Effector memory CD4-positive, alpha-beta T cell (primary cell): ENCODE results near the gene APAF1.

Experiments
- DNase-seq, 3 donors: peaks; one replicate each; pipeline ENCODE4 v3.0.0-alpha.2; 2020
- H3K27ac ChIP-seq: 2 replicates; pipeline ENCODE4 v1.7.0; 2013; ENCODE audit warnings: mild to moderate bottlenecking, low read length, moderate library complexity; ENCODE audit not compliant: insufficient read depth, poor library complexity, severe bottlenecking
- H3K27me3 ChIP-seq: replicated peaks from 2 replicates; pipeline ENCODE4 v1.7.0; 2013; ENCODE audit warnings: mild to moderate bottlenecking, low read length; ENCODE audit not compliant: insufficient read depth, control insufficient read depth, poor library complexity, severe bottlenecking
- H3K36me3 ChIP-seq: 2 replicates; pipeline ENCODE4 v1.7.0; 2013; ENCODE audit warnings: mild to moderate bottlenecking, low read length, moderate library complexity; ENCODE audit not compliant: control insufficient read depth, insufficient read depth
- H3K4me1 ChIP-seq: 2 replicates; pipeline ENCODE4 v1.7.0; 2013; ENCODE audit warnings: low read length, mild to moderate bottlenecking; ENCODE audit not compliant: control insufficient read depth, insufficient read depth, poor library complexity, severe bottlenecking
- H3K4me3 ChIP-seq: 2 replicates; pipeline ENCODE4 v1.7.0; 2013; ENCODE audit warnings: low read length, low read depth, mild to moderate bottlenecking; ENCODE audit not compliant: insufficient read depth, poor library complexity, severe bottlenecking
- H3K9me3 ChIP-seq: 2 replicates; pipeline ENCODE4 v1.7.0; 2013; ENCODE audit warnings: mild to moderate bottlenecking, low read length, moderate library complexity; ENCODE audit not compliant: control insufficient read depth

The APAF1 gene

DNA sequence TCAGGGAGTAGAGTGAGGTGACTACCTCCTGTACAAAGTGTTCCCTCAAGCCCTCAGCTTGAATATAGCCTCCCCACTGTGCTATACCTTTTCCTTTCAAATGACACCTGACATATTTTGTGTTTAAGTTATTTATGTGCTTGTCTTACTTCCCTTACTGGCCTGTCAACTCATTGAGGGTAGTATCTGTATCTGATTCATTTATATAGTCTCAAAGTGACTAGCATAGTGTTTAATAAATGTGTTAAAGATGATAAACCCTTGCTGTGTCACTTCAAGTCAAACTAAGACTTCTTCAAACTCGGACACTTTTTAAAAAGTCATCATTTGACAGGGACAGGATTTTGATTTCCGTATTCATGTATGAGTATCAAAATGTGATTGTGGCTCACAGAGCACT lies 52.1 kb downstream of the APAF1 start:
- no peak overlapping the region for H3K27ac ChIP-seq
- no peaks in the 10 kb centered on the region for H3K27me3 ChIP-seq
- H3K4me1 ChIP-seq = no peaks in the 10 kb centered on the region
- no peak overlapping the region for H3K4me3 ChIP-seq
- no peaks in the 10 kb centered on the region for H3K9me3 ChIP-seq
- DNase-seq = no peak
- peaks cover 20% of the 10 kb centered on the region for H3K36me3 ChIP-seq

- H3K4me3 ChIP-seq = no peak overlapping the region
- no peak for DNase-seq
- no peak overlapping the region for H3K27ac ChIP-seq
- no peaks in the 10 kb centered on the region for H3K9me3 ChIP-seq
- no peaks in the 10 kb centered on the region for H3K4me1 ChIP-seq
- H3K36me3 ChIP-seq = peaks cover 16% of the 10 kb centered on the region
- no peaks in the 10 kb centered on the region for H3K27me3 ChIP-seq
Observed at GRCh38 chr12:98698603-98699463, 53.7 kb downstream of the APAF1 start.

- Histone ChIP-seq H3K36me3 (peaks cover 16% of the 10 kb centered on the region), H3K9me3 (no peaks in the 10 kb centered on the region), H3K4me1 (no peaks in the 10 kb centered on the region), H3K4me3 (no peak overlapping the region), H3K27me3 (no peaks in the 10 kb centered on the region), H3K27ac (no peak overlapping the region)
- DNase-seq = no peak
Observed at GRCh38 chr12:98699586-98699985, 54.5 kb downstream of the APAF1 start.

- H3K27ac ChIP-seq = no peak overlapping the region
- no peaks in the 10 kb centered on the region for H3K27me3 ChIP-seq
- no peak overlapping the region for H3K4me3 ChIP-seq
- peaks cover 11% of the 10 kb centered on the region for H3K36me3 ChIP-seq
- no peaks in the 10 kb centered on the region for H3K4me1 ChIP-seq
- H3K9me3 ChIP-seq = no peaks in the 10 kb centered on the region
- no peak for DNase-seq
Observed at GRCh38 chr12:98701166-98701565, 56.1 kb downstream of the APAF1 start.

- Histone ChIP-seq H3K4me1 (no peaks in the 10 kb centered on the region), H3K27ac (no peak overlapping the region), H3K27me3 (no peaks in the 10 kb centered on the region), H3K4me3 (no peak overlapping the region), H3K36me3 (peaks cover 25% of the 10 kb centered on the region), H3K9me3 (no peaks in the 10 kb centered on the region)
- no peak for DNase-seq
Observed at GRCh38 chr12:98709022-98709421, 63.9 kb downstream of the APAF1 start.

DNA sequence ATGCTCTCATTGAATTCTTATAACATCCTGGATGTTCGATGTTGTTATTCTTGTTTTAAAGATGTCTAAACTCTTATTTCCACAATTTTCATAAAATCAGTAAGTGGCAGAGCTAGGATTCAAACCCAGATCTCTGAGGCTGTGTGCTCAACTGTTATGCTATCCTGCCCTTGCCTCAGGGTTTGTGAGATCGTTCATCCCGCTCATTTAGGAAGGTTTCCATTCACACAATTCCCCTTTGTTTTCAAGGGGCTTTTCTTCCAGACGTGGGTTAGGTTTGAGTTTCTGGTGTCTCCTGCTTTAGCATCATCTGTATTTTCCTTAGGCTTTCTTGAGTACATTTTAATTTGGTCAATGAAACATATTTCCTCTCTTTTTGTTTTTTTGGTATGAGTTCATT lies 69.3 kb downstream of the APAF1 start:
- H3K4me1 ChIP-seq = no peaks in the 10 kb centered on the region
- H3K9me3 ChIP-seq = no peaks in the 10 kb centered on the region
- H3K4me3 ChIP-seq = no peak overlapping the region
- peaks cover 11% of the 10 kb centered on the region for H3K36me3 ChIP-seq
- H3K27ac ChIP-seq = no peak overlapping the region
- H3K27me3 ChIP-seq = no peaks in the 10 kb centered on the region
- DNase-seq = no peak

DNA sequence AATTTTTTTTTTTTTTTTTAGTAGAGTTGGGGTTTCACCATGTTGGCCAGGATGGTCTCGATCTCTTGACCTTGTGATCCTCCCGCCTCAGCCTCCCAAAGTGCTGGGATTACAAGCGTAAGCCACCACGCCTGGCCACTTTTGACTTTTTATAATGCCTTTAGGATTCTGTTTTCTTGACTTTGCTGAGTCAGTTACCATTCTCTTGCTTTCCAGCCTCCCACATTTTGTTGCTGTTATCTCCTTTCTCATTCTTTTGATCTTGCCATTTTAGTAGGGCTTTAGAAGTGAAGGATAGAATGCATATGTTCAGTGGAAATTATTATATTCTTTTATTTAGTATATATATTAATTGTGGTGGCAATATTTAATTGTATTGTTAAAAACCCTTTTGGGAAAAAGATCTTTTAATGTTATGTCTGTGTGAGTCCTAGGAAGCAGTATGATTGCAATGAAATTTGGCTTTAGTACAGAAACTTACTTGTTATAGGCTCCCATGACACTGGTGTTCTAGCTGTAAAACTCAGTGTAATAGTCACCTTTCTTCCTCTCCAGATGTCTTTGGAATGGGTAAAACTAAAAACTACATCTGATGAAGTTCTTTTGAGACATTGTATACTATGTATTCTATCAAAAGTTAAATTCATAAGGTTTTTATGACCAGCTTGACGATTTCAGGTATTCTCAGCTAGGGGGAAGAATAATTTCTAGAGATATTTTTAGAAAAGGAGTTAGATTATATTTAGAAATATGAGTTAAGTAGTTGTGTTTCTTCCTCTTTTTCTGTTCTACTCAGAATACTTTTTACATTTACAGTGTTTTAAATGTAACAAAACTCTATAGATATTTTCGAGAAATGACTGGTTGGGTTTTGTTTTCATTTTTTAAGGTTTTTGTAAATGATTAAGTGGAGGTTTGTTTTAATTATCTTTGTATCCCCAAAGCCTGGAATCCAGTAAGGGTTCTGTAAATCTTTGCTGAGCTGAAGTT lies 74.7 kb downstream of the APAF1 start:
- no peak overlapping the region for H3K27ac ChIP-seq

GRCh38 chr12:98721204-98721702 lies 76.2 kb downstream of the APAF1 start:
- H3K27ac ChIP-seq = no peak overlapping the region
- H3K4me1 ChIP-seq = no peaks in the 10 kb centered on the region
- peaks cover 36% of the 10 kb centered on the region for H3K36me3 ChIP-seq
- H3K9me3 ChIP-seq = no peaks in the 10 kb centered on the region
- H3K4me3 ChIP-seq = no peak overlapping the region
- no peak for DNase-seq
- H3K27me3 ChIP-seq = no peaks in the 10 kb centered on the region

More for the DNA sequence above, 74.7 kb downstream of the APAF1 start:
- Histone ChIP-seq H3K4me1 (no peaks in the 10 kb centered on the region), H3K36me3 (peaks cover 25% of the 10 kb centered on the region), H3K9me3 (no peaks in the 10 kb centered on the region), H3K27me3 (no peaks in the 10 kb centered on the region), H3K4me3 (no peak overlapping the region)
- DNase-seq = no peak

DNA sequence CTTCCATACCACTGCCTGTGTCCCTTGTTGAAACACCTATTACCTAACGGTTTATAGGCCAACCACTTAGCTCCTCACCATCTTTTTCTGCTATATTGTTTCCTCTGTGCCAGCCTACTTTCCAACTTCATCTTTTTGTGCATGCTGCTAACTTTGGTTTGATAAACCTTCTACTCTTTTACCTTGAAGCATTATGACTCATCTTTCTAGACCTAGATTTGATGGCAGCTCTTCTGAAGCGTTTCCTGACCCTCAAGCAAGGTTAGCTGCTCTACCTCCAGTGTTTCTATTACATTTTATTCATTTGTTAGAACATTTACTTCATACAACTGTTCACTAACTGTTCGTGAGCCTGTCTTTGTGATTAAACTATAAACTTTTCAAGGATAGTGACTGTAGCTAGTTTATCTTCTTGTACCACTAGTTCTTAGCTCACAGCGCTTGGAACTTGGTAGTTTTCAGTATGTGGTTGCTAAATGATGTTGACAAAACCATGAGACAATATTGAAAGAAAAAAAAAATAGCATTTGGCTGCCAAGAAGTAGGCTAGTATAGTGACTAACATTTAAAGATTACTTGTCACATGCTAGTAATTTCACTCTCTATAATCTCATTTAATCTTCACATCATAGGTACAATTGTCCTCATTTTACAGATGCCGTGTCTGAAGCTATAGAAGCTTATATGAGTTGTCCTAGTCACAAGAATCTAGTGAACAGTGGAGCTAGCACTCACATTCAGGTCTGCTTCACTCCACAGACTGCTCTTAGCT lies 79.5 kb downstream of the APAF1 start:
- Histone ChIP-seq H3K36me3 (peaks cover 56% of the 10 kb centered on the region), H3K27ac (no peak overlapping the region)
- no peak for DNase-seq

More for the DNA sequence above, 79.5 kb downstream of the APAF1 start:
- Histone ChIP-seq H3K9me3 (no peaks in the 10 kb centered on the region), H3K4me3 (no peak overlapping the region), H3K4me1 (no peaks in the 10 kb centered on the region), H3K27me3 (no peaks in the 10 kb centered on the region)
